Suprapubic skin (tissue), 4 donors: ENCODE results near the gene ZNF225. TPM values are rescaled to one million over a fixed set of nuclear protein-coding genes. Genes with fewer than 3 reads are reported as not detected.
"Not testable (repeated sequence)": the region's sequence is repeated elsewhere in the genome, so short reads cannot be mapped to it uniquely, and the experiment has no call there.

Experiments
- DNase-seq, 2 donors: peaks; one replicate each; pipeline ENCODE4 v3.0.0-alpha.2; 2019; ENCODE audit warnings: low spot score in 2 of 2
- H3K27ac ChIP-seq: fragments of 200-600 bp; sonication (generic); one replicate; pipeline ENCODE4 v1.5.1; 2019
- H3K27me3 ChIP-seq: fragments of 200-600 bp; sonication (generic); one replicate; pipeline ENCODE4 v1.5.1; 2019
- H3K36me3 ChIP-seq: fragments of 200-600 bp; sonication (generic); one replicate; pipeline ENCODE4 v1.5.1; 2019
- H3K4me1 ChIP-seq: fragments of 200-600 bp; sonication (generic); one replicate; pipeline ENCODE4 v1.5.1; 2019
- H3K4me3 ChIP-seq: fragments of 200-600 bp; sonication (generic); one replicate; pipeline ENCODE4 v1.5.1; 2019; ENCODE audit warnings: mild to moderate bottlenecking
- H3K9me3 ChIP-seq: fragments of 200-600 bp; sonication (generic); one replicate; pipeline ENCODE4 v1.5.1; 2019
- EP300 ChIP-seq: sonication (generic); formaldehyde crosslinking; IDR thresholded peaks from one replicate; pipeline ENCODE4 v1.6.1; 2017; ENCODE audit warnings: antibody characterized with exemption
- POLR2A ChIP-seq, 2 donors: fragments of 450-650 bp; IDR thresholded peaks; one replicate each; pipeline ENCODE4 v1.6.1; 2017; ENCODE audit warnings: antibody characterized with exemption in 2 of 2, mild to moderate bottlenecking in 2 of 2, moderate library complexity in 2 of 2
- POLR2AphosphoS5 ChIP-seq, 3 donors: sonication (generic); formaldehyde crosslinking; IDR thresholded peaks; one replicate each; pipeline ENCODE4 v1.6.1; 2017; ENCODE audit warnings: antibody characterized with exemption in 3 of 3
- WGBS: methylation state at CpG from one replicate; pipeline ENCODE4 v1.1.5; 2018; 5-methylcytosine and 5-hydroxymethylcytosine counted together
- total RNA-seq, 4 donors: library from RNA; depleted of rRNA; stranded (reverse); fragments of >200 nt; gene quantifications; one replicate each; pipeline ENCODE4 v1.1.0, GENCODE V29; 2016
- TF ChIP-seq, protein P1 (sequence below), 2 donors: fragments of 200-600 bp in 1 of 2; fragments of 450-650 bp in 1 of 2; sonication (generic) in 1 of 2; IDR thresholded peaks; one replicate each; pipeline ENCODE4 v1.5.1; 2016 to 2019; ENCODE audit warnings: antibody characterized with exemption in 2 of 2, mild to moderate bottlenecking in 1 of 2, moderate library complexity in 1 of 2

The ZNF225 gene
- total RNA-seq, 4 donors from 2014 or later = 1.5 to 5.4 (median 3.7) TPM

DNA sequence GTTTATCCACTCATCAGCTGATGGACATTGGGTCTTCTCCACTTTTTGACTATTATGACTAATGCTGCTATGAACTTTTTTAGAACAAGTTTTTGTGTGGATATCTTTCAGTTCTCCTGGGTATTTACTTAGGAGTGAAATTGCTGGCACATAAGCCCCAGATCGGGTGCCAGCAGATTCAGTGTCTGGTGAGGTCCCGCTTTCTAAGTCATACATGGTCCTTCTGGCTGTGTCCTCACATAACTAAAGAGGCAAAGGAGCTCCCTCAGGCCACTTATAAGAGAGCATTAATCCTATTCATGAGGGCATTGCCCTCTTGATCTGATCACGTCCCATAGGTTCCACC is 51.1 kb downstream of the ZNF225 start:
- H3K4me3 ChIP-seq = peak overlapping the region; percentile 84
- no peak for DNase-seq
- H3K4me1 ChIP-seq = peaks cover 15% of the 10 kb centered on the region
- no peaks in the 10 kb centered on the region for H3K27me3 ChIP-seq
- TF ChIP-seq POLR2A (IDR thresholded peaks at IDR 0.05) = no peak
- TF ChIP-seq POLR2AphosphoS5 (IDR thresholded peaks at IDR 0.05) = no peak
- TF ChIP-seq, protein P1, sequence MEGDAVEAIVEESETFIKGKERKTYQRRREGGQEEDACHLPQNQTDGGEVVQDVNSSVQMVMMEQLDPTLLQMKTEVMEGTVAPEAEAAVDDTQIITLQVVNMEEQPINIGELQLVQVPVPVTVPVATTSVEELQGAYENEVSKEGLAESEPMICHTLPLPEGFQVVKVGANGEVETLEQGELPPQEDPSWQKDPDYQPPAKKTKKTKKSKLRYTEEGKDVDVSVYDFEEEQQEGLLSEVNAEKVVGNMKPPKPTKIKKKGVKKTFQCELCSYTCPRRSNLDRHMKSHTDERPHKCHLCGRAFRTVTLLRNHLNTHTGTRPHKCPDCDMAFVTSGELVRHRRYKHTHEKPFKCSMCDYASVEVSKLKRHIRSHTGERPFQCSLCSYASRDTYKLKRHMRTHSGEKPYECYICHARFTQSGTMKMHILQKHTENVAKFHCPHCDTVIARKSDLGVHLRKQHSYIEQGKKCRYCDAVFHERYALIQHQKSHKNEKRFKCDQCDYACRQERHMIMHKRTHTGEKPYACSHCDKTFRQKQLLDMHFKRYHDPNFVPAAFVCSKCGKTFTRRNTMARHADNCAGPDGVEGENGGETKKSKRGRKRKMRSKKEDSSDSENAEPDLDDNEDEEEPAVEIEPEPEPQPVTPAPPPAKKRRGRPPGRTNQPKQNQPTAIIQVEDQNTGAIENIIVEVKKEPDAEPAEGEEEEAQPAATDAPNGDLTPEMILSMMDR (IDR thresholded peaks at IDR 0.05) = no peak
- no peak for TF ChIP-seq EP300
- WGBS = 70% methylated on average over 3 of the region's 3 CpGs
- H3K27ac ChIP-seq = no peak overlapping the region
- H3K9me3 ChIP-seq = peaks cover 16% of the 10 kb centered on the region
- H3K36me3 ChIP-seq = peaks cover 24% of the 10 kb centered on the region

DNA sequence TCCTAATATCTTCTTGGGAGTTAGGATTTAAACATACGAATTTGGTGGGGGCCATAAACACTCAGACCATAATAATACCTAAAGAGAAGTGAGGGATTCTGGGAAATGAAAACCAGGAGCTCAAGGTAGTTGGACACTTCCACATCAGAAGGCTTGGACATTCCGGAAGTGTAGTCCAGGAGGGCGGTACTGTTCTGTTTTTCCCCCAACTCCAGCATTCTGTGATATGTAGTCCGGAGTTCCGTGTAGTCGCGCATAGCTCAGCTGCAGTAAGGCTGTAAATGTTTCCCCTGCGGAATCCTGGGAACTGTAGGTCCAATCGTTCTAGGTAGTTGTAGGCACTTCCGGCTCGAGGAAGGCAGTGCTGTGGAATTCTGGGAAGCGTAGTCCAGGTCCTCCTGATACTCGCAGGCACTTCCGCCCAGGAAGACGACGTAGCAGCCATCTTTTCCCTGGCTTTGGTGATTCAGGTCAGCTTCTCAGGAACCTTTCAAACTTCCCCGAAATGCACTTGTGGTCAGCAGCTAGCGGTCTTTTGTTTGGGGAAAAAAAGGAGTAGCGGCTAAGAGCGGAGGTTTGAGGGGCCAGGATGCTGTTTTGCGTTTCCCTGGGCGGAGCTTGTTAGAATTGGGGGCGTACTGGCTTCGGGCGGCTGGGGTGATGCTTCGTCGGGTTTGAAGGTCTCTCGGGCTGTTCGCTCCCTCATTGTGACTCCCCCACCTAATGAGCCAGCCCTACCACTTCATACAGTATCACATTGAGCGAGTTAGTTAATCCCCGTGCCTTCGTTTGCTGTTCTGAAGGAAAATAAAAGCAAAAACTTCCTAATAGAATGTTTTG is 51.7 kb downstream of the ZNF225 start, which contains the start of gene ZNF226:
ZNF226 (plus strand) TSS at position 428 of the 840 bp plus-strand sequence. CDS start 4,981 bp downstream, outside the sequence.
- WGBS = 2% methylated on average over 32 of the region's 32 CpGs
- peaks cover 10% of the 10 kb centered on the region for H3K9me3 ChIP-seq
- peak within 1 kb of the TSS; percentile 84 for H3K27ac ChIP-seq
- H3K4me1 ChIP-seq = peaks cover 15% of the 10 kb centered on the region
- peak within 1 kb of the TSS; percentile 84 for H3K4me3 ChIP-seq
- peak; percentile 92 for DNase-seq
- TF ChIP-seq POLR2A (IDR thresholded peaks at IDR 0.05) (no peak), EP300 (peak; percentile 9), POLR2AphosphoS5 (IDR thresholded peaks at IDR 0.05) (peak; percentile 47 to 80 (median 61))
- TF ChIP-seq, protein P1 (IDR thresholded peaks at IDR 0.05) = no peak
- peaks cover 30% of the 10 kb centered on the region for H3K36me3 ChIP-seq
- no peaks in the 10 kb centered on the region for H3K27me3 ChIP-seq

DNA sequence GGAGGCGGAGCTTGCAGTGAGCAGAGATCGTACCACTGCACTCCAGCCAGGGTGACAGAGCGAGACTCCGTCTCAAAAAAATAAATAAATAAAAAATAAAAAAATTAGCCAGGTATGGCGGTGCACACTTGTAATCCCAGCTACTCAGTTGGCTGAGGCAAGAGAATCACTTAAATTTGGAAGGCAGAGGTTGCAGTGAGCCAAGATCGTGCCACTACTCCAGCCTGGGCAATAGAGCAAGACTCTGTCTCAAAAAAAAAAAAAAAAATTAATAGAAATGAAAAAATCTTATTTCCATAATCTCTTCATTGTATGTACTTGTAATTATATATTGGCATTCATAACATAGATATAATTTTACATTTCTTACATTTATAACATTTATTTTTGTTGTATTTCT is 57.5 kb downstream of the ZNF225 start:
- H3K27me3 ChIP-seq, H3K4me1 ChIP-seq, H3K4me3 ChIP-seq, DNase-seq, H3K27ac ChIP-seq: not testable (repeated sequence)
- 99% methylated on average over 6 of the region's 6 CpGs for WGBS
- Histone ChIP-seq H3K36me3 (peaks cover 88% of the 10 kb centered on the region), H3K9me3 (peaks cover 23% of the 10 kb centered on the region)

DNA sequence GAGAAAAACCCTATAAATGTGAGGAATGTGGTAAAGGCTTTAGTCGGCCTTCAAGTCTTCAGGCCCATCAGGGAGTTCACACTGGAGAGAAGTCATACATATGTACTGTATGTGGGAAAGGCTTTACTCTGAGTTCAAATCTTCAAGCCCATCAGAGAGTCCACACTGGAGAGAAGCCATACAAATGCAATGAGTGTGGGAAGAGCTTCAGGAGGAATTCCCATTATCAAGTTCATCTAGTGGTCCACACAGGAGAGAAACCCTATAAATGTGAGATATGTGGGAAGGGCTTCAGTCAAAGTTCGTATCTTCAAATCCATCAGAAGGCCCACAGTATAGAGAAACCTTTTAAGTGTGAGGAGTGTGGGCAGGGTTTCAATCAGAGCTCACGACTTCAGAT is 63.4 kb downstream of the ZNF225 start:
- H3K36me3 ChIP-seq = peaks cover 56% of the 10 kb centered on the region
- DNase-seq = no peak
- H3K4me1 ChIP-seq = no peaks in the 10 kb centered on the region
- 99% methylated on average over 3 of the region's 3 CpGs for WGBS
- H3K27ac ChIP-seq = no peak overlapping the region
- no peaks in the 10 kb centered on the region for H3K27me3 ChIP-seq
- no peak for TF ChIP-seq POLR2AphosphoS5 (IDR thresholded peaks at IDR 0.05)
- no peak for TF ChIP-seq EP300
- TF ChIP-seq, protein P1 (IDR thresholded peaks at IDR 0.05) = no peak
- peaks cover 53% of the 10 kb centered on the region for H3K9me3 ChIP-seq
- no peak overlapping the region for H3K4me3 ChIP-seq

DNA sequence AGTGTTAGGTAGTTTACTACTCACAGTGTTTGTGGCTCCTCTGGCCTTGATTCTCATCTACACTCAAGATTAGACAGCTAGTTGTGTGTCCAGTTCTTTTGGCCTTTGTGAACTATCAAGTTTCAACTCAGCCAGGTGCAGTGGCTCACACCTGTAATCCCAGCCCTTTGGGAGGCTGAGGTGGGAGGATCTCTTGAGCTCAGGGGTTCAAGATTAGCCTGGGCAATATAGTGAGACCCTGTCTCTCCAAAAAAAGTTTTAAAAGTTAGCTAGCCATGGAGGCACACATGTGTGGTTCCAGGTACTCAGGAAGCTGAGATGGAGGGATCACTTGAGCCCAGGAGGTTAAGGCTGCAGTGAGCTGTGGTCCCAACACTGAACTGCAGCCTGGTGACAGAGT is 67.8 kb downstream of the ZNF225 start:
- Histone ChIP-seq H3K4me1 (no peaks in the 10 kb centered on the region), H3K27me3 (no peaks in the 10 kb centered on the region), H3K27ac (no peak overlapping the region), H3K36me3 (peaks cover 12% of the 10 kb centered on the region), H3K9me3 (peaks cover 52% of the 10 kb centered on the region), H3K4me3 (no peak overlapping the region)
- no peak for DNase-seq
- TF ChIP-seq EP300 = no peak
- TF ChIP-seq POLR2AphosphoS5 (IDR thresholded peaks at IDR 0.05) = no peak
- TF ChIP-seq, protein P1 (IDR thresholded peaks at IDR 0.05) = no peak
- no peak for TF ChIP-seq POLR2A (IDR thresholded peaks at IDR 0.05)
